Measurements from ENCODE around the gene DENND4B. TPM values are rescaled to one million over a fixed set of nuclear protein-coding genes. Genes with fewer than 3 reads are reported as not detected.

The DENND4B gene
- total RNA-seq, 6 experiments from 2014 or later: 13.0 to 27.5 (median 20.2) TPM

GRCh38 chr1:153942766-153943549 is 3.6 kb downstream of the DENND4B start:
- DNase-seq (peak in 1 of 3 donors; percentile 85), ATAC-seq (peak in 3 of 4 donors; percentile 0 to 42 (median 9))
- no peaks in the 10 kb centered on the region for H3K27me3 ChIP-seq
- peaks cover 0 to 13% (median 1%) of the 10 kb centered on the region in 4 donors for H3K36me3 ChIP-seq
- H3K9me3 ChIP-seq: no peaks in the 10 kb centered on the region
- no peak overlapping the region for H3K4me3 ChIP-seq
- intact Hi-C loops (cut with DNase I): no loop called here
- WGBS (ENCODE audit: insufficient coverage, low coverage, low lambda C conversion rate, missing lambda C conversion rate): 53% methylated on average over 3 of the region's 11 CpGs
- peaks cover 0 to 34% (median 16%) of the 10 kb centered on the region in 4 donors for H3K4me1 ChIP-seq
- TF ChIP-seq, protein P1, sequence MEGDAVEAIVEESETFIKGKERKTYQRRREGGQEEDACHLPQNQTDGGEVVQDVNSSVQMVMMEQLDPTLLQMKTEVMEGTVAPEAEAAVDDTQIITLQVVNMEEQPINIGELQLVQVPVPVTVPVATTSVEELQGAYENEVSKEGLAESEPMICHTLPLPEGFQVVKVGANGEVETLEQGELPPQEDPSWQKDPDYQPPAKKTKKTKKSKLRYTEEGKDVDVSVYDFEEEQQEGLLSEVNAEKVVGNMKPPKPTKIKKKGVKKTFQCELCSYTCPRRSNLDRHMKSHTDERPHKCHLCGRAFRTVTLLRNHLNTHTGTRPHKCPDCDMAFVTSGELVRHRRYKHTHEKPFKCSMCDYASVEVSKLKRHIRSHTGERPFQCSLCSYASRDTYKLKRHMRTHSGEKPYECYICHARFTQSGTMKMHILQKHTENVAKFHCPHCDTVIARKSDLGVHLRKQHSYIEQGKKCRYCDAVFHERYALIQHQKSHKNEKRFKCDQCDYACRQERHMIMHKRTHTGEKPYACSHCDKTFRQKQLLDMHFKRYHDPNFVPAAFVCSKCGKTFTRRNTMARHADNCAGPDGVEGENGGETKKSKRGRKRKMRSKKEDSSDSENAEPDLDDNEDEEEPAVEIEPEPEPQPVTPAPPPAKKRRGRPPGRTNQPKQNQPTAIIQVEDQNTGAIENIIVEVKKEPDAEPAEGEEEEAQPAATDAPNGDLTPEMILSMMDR (IDR thresholded peaks at IDR 0.05): no peak
- no peak for TF ChIP-seq POLR2A (IDR thresholded peaks at IDR 0.05)
- H3K27ac ChIP-seq: peak overlapping the region in 2 of 3 donors; percentile 21 to 75

GRCh38 chr1:153941826-153942725 is 4.4 kb downstream of the DENND4B start:
- WGBS (ENCODE audit: insufficient coverage, low coverage, low lambda C conversion rate, missing lambda C conversion rate): 76% methylated on average over 5 of the region's 34 CpGs
- ATAC-seq (no peak), DNase-seq (peak in 1 of 3 donors; percentile 50)
- H3K4me1 ChIP-seq: peaks cover 0 to 30% (median 15%) of the 10 kb centered on the region in 4 donors
- intact Hi-C loops (cut with DNase I): no loop called here
- TF ChIP-seq POLR2A (IDR thresholded peaks at IDR 0.05): no peak
- TF ChIP-seq, protein P1 (IDR thresholded peaks at IDR 0.05): no peak
- H3K27me3 ChIP-seq: no peaks in the 10 kb centered on the region
- H3K4me3 ChIP-seq: no peak overlapping the region
- peak overlapping the region in 1 of 3 donors; percentile 75 for H3K27ac ChIP-seq
- H3K9me3 ChIP-seq: no peaks in the 10 kb centered on the region
- H3K36me3 ChIP-seq: peaks cover 0 to 20% (median 7%) of the 10 kb centered on the region in 4 donors

GRCh38 chr1:153940756-153941155 is 5.8 kb downstream of the DENND4B start:
- Histone ChIP-seq H3K4me3 (no peak overlapping the region), H3K36me3 (peaks cover 0 to 34% (median 15%) of the 10 kb centered on the region in 4 donors), H3K9me3 (no peaks in the 10 kb centered on the region), H3K4me1 (peaks cover 0 to 25% (median 12%) of the 10 kb centered on the region in 4 donors), H3K27me3 (no peaks in the 10 kb centered on the region), H3K27ac (no peak overlapping the region)
- no CpG with 5 or more reads among the region's 8 CpGs for WGBS (ENCODE audit: insufficient coverage, low coverage, low lambda C conversion rate, missing lambda C conversion rate)
- TF ChIP-seq POLR2A (IDR thresholded peaks at IDR 0.05): no peak
- TF ChIP-seq, protein P1 (IDR thresholded peaks at IDR 0.05): no peak
- peak in 1 of 3 donors; percentile 48 for DNase-seq
- intact Hi-C loops (cut with DNase I): no loop called here
- no peak for ATAC-seq

GRCh38 chr1:153939476-153939875 is 7.0 kb downstream of the DENND4B start:
- DNase-seq (peak in 1 of 3 donors; percentile 44), ATAC-seq (no peak)
- intact Hi-C loops (cut with DNase I): no loop called here
- H3K9me3 ChIP-seq: no peaks in the 10 kb centered on the region
- no peaks in the 10 kb centered on the region for H3K27me3 ChIP-seq
- peaks cover 0 to 23% (median 12%) of the 10 kb centered on the region in 4 donors for H3K4me1 ChIP-seq
- peaks cover 0 to 44% (median 20%) of the 10 kb centered on the region in 4 donors for H3K36me3 ChIP-seq
- H3K4me3 ChIP-seq: no peak overlapping the region
- no peak for TF ChIP-seq POLR2A (IDR thresholded peaks at IDR 0.05)
- WGBS (ENCODE audit: insufficient coverage, low coverage, low lambda C conversion rate, missing lambda C conversion rate): 88% methylated on average over 5 of the region's 12 CpGs
- no peak overlapping the region for H3K27ac ChIP-seq

All from right lobe of liver (tissue), 6 donors.